Middle frontal gyrus (tissue), 1 donor: ENCODE data around the gene RTN4R.
"Not testable (repeated sequence)": the region's sequence is repeated elsewhere in the genome, so short reads cannot be mapped to it uniquely, and the experiment has no call there.

Experiments used
- DNase-seq: peaks from one replicate; pipeline ENCODE4 v3.0.0-alpha.2; 2015; ENCODE audit warnings: low spot score; ENCODE audit errors: extremely low spot score

The RTN4R gene

DNA sequence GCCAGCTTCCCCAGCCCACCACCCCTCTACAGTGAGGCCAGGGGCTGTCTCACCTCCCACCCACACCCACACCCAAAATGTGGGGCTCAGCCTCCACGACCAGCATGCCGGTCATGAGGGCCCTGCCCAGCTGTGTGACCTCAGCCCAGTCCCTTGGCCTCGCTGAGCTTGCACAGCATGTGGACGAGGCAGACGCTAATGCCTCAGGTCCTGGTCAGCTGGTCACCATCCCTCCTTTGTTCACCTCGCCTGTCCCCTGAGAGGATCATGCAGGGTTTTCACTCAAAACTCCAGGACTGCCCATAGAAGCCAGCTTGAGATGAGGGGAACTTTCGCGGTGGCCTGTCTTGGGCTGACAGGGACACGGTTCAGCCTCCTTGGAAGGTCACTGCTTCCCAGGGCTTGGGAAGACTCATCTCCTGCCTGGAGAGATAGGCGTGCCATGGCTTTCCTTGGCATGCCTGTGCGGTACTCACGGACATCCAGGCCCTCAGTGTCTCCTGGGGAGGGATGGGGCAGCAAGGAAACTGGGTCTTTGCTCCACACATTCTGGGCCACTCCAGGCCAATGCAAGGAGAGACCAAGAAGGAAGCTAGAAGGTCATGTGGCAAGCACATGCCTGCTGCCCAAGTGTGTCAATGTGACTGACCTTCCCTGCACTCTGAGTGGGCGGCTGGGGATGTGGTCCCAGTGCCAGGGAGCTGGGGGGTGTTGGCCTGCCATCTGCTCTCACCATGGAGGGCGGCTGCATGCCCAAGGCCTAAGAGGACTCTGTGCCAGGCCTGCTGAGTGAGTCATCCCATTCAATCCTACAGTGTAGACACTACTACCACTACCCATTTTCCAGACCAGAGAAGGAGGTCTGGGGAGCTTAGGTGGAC, 3.2 kb upstream of the RTN4R start:
- no peak for DNase-seq

- DNase-seq, result not testable (repeated sequence)
Measured at GRCh38 chr22:20270190-20271113, 2.3 kb upstream of the RTN4R start.

GRCh38 chr22:20269673-20270072, 1.6 kb upstream of the RTN4R start:
- not testable (repeated sequence) for DNase-seq

GRCh38 chr22:20269201-20269600, 1.1 kb upstream of the RTN4R start:
- not testable (repeated sequence) for DNase-seq

DNA sequence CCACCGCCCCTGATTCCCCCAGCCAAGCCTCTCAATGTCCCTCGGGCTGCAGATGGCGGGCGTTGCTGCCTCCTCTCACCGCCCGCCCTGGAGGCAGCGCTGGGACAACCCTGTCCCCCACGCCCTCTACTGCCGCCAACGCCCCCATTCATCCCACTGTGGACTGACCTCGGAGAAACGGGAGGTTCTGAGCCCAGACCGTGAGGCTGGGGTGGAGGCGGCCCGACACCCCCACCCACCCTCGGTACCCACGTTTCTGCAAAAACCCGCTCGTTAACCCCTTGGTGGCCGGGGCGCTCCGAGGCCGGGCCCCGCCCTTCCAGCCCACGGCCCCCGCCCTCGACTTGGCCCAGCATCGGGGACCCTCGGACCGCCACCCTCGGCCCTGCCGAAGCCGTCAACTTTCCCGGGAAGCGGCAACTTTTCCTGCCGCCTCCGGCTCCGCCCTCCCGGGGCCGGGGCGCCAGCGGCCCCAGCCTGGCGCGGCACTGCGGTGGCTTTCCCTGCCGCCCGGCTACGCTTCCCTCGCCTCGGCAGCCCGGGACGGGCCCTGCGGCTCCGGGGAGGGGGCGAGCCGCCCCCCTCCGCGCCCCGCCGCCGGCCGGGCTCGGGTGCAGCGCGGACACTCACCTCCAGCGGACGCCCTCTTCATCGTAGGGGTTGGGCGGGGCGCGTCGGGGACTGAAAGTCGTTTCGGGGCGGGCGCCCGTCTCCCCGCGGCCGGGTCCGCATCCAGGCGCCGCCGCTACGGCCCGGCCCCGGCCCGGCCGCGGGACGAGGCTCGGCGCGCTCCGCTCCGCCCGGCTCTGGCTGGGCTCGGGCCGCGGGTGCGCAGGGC, 458 bp downstream of the RTN4R start:
- DNase-seq, result no peak

DNA sequence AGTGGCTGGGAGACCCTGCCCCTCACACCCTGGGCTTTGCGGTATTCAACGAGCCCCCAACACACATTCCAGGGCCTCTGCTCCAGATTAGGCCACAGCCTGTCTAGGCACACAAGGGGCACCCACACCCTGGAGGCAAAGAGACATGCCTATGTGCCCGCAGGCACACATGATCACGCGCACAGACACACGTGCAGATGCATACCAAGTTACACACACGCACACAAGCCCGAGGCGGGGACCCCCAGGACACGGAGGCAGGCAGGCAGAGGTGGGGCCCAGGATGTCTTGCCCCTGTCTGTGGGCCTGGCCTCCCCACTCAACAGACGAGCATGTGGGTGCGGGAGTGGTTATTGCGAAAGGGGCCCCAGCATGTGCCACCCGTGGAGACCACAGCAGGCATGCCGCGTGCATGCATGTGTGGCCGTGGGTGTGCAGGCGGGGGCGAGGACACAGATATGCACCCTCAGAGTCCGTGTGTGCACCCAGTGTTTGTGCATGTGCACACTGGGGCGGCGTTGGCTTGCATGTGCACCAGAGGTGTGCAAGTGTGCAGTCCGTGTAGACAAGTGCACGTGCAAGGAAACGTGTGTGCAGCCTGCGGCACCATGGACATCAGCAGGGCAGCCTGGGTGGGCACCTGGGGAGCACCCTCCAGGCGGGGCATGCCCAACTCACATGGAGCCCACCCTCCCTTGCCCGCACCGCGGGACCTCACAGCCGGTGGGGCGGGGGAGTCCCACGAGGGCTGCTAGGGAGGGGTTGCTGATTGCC, 1.3 kb downstream of the RTN4R start:
- not testable (repeated sequence) for DNase-seq

- DNase-seq, result not testable (repeated sequence)
Measured at GRCh38 chr22:20265772-20266666, 2.1 kb downstream of the RTN4R start.

- no peak for DNase-seq
Measured at GRCh38 chr22:20264614-20265452, 3.3 kb downstream of the RTN4R start.

GRCh38 chr22:20263404-20264281, 4.5 kb downstream of the RTN4R start:
- DNase-seq, result not testable (repeated sequence)

DNA sequence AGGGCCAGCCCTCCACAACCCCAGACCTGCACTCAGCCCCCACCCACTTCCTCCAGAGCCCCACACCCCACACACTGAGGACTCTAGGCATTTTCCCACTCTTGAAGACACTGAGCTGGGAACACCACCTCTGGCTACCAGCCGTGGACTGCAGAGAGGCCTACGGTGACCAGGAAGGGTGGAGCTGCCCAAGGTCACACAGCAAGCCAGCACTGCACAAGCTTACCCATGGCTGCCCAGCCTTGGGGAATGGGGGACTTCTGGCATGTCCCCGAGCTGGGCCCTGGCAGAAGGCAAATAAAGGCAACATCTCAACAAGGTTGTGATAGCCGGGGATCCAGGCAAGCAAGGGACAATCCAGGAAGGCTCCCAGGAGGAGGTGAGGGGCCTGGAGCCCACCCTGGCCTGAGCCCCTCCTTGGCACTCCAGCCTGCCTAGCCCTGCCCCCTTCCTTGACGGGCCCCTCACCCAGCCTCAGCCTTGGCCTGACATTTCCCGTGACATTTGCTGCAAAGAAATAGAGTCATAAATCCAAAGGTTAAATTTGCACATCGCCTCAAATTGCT, 5.5 kb downstream of the RTN4R start:
- no peak for DNase-seq

DNA sequence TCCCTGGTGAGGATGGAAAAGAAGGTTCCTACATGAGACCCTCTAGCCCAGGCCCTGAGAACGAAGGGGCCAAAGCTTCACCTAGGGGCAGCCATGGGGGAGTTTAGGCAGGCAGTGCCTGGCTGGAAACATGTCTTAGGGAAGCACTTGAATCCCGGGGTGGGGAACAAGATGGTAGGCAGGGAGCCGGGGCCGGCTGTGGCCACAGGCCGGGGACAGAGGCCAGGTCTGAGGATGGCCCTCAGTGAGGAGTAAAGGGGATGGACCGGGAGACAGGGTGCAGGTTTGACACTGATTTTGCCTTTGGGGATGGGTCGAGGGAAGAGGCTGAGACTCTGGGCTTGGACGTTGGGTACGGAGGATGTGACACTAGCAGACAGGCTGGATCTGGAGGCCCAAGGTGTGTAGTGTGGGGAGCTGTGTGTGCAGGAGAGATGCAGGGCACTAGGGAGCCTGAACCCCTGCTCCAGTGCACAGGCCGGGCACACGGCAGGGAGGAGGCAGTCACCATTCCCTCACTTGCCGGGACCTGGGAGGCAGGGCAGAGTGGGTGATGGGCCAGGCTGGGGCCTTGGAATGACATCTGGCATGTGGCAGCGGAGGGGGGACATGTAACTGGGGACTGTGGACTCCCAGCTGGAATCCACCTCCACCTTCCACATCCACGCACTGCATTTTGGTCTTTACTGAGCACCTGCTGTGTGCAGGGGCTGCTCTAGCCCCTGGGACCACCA, 6.1 kb downstream of the RTN4R start:
- DNase-seq, result no peak

DNA sequence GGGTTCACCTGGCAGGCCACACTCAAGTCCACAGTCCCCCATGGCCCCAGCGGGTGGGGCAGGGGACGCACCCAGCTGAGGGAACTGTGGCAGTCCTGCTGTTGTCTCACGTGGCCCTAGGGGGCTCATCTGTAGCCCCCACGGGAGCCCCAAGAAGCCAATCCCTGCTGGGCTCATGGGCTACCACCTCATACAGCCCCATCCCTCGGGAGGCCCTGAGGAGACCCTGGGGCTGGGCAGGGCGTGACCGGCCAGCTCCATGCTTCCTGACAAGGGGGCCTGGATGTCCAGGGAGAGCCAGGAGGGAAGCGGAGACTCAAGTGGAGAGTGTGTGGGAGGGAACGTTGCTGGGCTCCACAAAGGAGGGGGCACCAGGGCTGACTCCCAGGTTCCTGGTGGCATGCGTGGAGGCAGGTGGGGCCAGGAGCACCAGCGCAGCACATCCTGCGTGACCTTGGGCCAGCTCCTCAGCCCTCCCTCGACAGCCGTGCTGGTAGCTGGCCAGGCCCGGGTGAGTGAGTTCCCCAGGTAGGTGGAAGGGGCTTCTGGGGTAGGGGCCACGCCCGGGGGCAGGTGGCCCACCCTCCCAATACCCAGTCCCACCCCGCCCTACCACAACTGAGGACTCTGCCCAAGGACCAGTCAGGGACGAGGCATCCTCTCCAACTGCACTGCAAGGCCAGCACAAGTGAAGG, 7.9 kb downstream of the RTN4R start:
- DNase-seq, result no peak

DNA sequence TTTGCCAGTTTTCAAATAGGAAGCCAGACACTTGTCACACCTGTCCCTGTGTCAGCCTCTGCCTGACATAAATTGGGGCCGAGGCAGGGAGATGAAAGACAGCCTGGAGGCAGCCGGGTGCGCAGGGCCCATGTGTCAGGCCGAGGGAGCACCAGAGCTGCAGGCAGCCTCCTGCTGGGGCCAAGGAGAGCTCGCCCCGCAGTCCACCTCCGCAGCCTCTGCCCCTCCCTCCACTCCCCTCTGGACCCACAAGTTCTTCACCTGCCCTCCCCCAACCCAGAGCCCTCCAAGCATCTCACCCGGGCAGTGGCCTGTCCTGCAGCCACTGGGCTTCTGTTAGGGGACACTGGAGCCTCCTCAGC, 8.8 kb downstream of the RTN4R start:
- DNase-seq, result no peak

GRCh38 chr22:20258584-20259326, 9.4 kb downstream of the RTN4R start:
- no peak for DNase-seq

GRCh38 chr22:20258021-20258299, 10.2 kb downstream of the RTN4R start:
- DNase-seq, result no peak
